ENCODE results near the gene SETD3.

SETD3 gene

GRCh38 chr14:99525699-99526080 is 45.0 kb upstream of the SETD3 start:
- Histone ChIP-seq H3K36me3 (ENCODE audit: low read depth) (peaks cover 12% of the 10 kb centered on the region), H3K27me3 (ENCODE audit: insufficient read depth, poor library complexity, severe bottlenecking) (no peaks in the 10 kb centered on the region), H3K27ac (ENCODE audit: poor library complexity, severe bottlenecking) (peak overlapping the region; percentile 54), H3K4me1 (ENCODE audit: insufficient read depth, poor library complexity, severe bottlenecking) (peaks cover 32% of the 10 kb centered on the region), H3K9me3 (ENCODE audit: severe bottlenecking) (no peaks in the 10 kb centered on the region), H3K4me3 (ENCODE audit: severe bottlenecking) (no peak overlapping the region)
- DNase-seq (ENCODE audit: low spot score) (no peak), ATAC-seq (ENCODE audit: low read depth) (no peak)
- no peak for TF ChIP-seq CTCF (IDR thresholded peaks at IDR 0.05; ENCODE audit: poor library complexity, severe bottlenecking)

- Histone ChIP-seq H3K27me3 (ENCODE audit: insufficient read depth, poor library complexity, severe bottlenecking) (no peaks in the 10 kb centered on the region), H3K36me3 (ENCODE audit: low read depth) (peaks cover 12% of the 10 kb centered on the region), H3K9me3 (ENCODE audit: severe bottlenecking) (no peaks in the 10 kb centered on the region), H3K27ac (ENCODE audit: poor library complexity, severe bottlenecking) (peak overlapping the region; percentile 54), H3K4me3 (ENCODE audit: severe bottlenecking) (no peak overlapping the region), H3K4me1 (ENCODE audit: insufficient read depth, poor library complexity, severe bottlenecking) (peaks cover 32% of the 10 kb centered on the region)
- ATAC-seq (ENCODE audit: low read depth) (peak; percentile 80), DNase-seq (ENCODE audit: low spot score) (no peak)
- TF ChIP-seq CTCF (IDR thresholded peaks at IDR 0.05; ENCODE audit: poor library complexity, severe bottlenecking) = peak; percentile 77
These were observed 44.4 kb upstream of the SETD3 start for GRCh38 chr14:99524804-99525698.

GRCh38 chr14:99524091-99524661 is 43.5 kb upstream of the SETD3 start:
- H3K27ac ChIP-seq (ENCODE audit: poor library complexity, severe bottlenecking) = peak overlapping the region; percentile 54
- TF ChIP-seq CTCF (IDR thresholded peaks at IDR 0.05; ENCODE audit: poor library complexity, severe bottlenecking) = no peak
- H3K4me3 ChIP-seq (ENCODE audit: severe bottlenecking) = no peak overlapping the region
- H3K4me1 ChIP-seq (ENCODE audit: insufficient read depth, poor library complexity, severe bottlenecking) = peaks cover 32% of the 10 kb centered on the region
- ATAC-seq (ENCODE audit: low read depth) (no peak), DNase-seq (ENCODE audit: low spot score) (peak; percentile 54)
- no peaks in the 10 kb centered on the region for H3K27me3 ChIP-seq (ENCODE audit: insufficient read depth, poor library complexity, severe bottlenecking)
- H3K9me3 ChIP-seq (ENCODE audit: severe bottlenecking) = no peaks in the 10 kb centered on the region
- peaks cover 10% of the 10 kb centered on the region for H3K36me3 ChIP-seq (ENCODE audit: low read depth)

GRCh38 chr14:99523704-99524055 is 43.0 kb upstream of the SETD3 start:
- Histone ChIP-seq H3K4me3 (ENCODE audit: severe bottlenecking) (no peak overlapping the region), H3K36me3 (ENCODE audit: low read depth) (peaks cover 10% of the 10 kb centered on the region; the same call in 1 of the 2 replicates), H3K4me1 (ENCODE audit: insufficient read depth, poor library complexity, severe bottlenecking) (peaks cover 32% of the 10 kb centered on the region), H3K27ac (ENCODE audit: poor library complexity, severe bottlenecking) (peak overlapping the region; percentile 54), H3K9me3 (ENCODE audit: severe bottlenecking) (no peaks in the 10 kb centered on the region), H3K27me3 (ENCODE audit: insufficient read depth, poor library complexity, severe bottlenecking) (no peaks in the 10 kb centered on the region)
- ATAC-seq (ENCODE audit: low read depth) (no peak), DNase-seq (ENCODE audit: low spot score) (peak; percentile 67)
- TF ChIP-seq CTCF (IDR thresholded peaks at IDR 0.05; ENCODE audit: poor library complexity, severe bottlenecking) = no peak
